Stomach smooth muscle (tissue), 2 donors: ENCODE data around the gene GMPR.

ENCODE experiments used
- H3K27ac ChIP-seq: one replicate; pipeline ENCODE4 v1.7.0; 2013; ENCODE audit warnings: mild to moderate bottlenecking, low read length, inconsistent platforms
- H3K27me3 ChIP-seq, 2 donors: one replicate each; pipeline ENCODE4 v1.7.0; 2013; ENCODE audit warnings: low read length in 2 of 2; ENCODE audit not compliant: insufficient read depth in 2 of 2, control insufficient read depth in 1 of 2
- H3K36me3 ChIP-seq, 2 donors: one replicate each; pipeline ENCODE4 v1.7.0; 2013; ENCODE audit warnings: low read length in 2 of 2; ENCODE audit not compliant: control insufficient read depth in 2 of 2, insufficient read depth in 2 of 2
- H3K4me1 ChIP-seq: one replicate; pipeline ENCODE4 v1.7.0; 2013; ENCODE audit warnings: low read length; ENCODE audit not compliant: control insufficient read depth, insufficient read depth
- H3K4me3 ChIP-seq, 2 donors: one replicate each; pipeline ENCODE4 v1.7.0; 2013; ENCODE audit warnings: low read length in 2 of 2
- H3K9ac ChIP-seq, 2 donors: one replicate each; pipeline ENCODE4 v1.7.0; 2013; ENCODE audit warnings: low read length in 2 of 2, mild to moderate bottlenecking in 1 of 2
- H3K9me3 ChIP-seq, 2 donors: one replicate each; pipeline ENCODE4 v1.7.0; 2013; ENCODE audit warnings: low read length in 2 of 2; ENCODE audit not compliant: control insufficient read depth in 2 of 2
- donor health status: healthy.
- donor health status: Pancreatic carcinoma.

Gene GMPR

DNA sequence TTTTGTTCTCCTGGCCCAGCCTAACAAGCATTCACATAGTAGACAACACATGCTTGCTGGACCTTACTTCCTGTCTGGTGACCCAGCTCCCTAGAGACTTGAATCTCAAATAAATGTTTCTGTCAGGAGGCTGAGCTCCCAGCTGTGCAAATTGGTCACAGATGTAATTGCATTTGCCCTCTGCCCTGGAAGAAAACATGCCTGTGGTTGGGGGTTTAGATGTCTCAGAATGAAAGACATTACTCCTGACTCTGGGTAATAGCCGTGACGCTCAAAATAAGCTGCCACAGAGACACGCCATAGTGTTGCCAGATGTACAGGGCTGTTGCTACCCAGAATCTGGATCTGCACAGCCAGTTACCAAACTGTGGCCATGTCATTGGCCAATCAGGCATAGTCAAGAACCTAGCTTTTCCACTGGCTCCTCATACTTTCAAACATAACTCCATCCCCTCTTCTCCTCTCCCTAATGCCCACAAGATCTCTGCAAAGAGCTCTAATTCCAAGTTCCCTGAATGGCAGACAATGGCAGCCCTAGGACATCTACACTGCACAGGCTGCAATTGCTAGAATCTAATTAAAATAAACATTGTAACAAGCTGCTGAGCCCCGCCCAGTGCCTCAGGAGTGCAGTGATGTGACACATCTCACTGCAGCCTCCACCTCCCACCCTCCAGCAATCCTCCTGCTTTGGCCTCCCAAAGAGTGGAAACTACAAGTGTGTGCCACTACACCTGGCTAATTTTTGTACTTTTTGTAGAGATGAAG lies 32.8 kb upstream of the GMPR start:
- Histone ChIP-seq H3K27ac (no peak overlapping the region), H3K9me3 (no peaks in the 10 kb centered on the region), H3K9ac (no peak overlapping the region), H3K4me1 (no peaks in the 10 kb centered on the region), H3K36me3 (no peaks in the 10 kb centered on the region), H3K27me3 (no peaks in the 10 kb centered on the region), H3K4me3 (no peak overlapping the region)

DNA sequence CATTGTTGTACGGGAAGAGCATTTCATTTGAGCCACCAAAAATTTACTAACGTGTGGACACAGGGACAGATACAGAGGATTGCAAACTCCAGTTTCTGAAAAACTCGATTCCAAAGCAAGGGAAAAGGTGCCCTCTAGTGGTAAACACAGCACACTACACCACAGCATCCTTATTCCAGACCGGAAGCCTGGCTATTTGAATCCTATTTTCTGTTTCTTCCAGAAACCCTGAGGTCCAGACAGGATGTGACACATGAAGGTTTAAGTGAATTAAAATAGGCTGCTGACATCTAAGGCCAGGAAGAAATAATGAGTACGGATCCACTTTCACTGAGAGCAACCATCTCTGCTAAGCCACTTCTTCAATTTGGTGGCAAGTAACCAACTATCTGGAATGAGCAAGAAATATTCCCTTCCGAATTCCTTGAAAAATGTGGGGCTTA lies 31.8 kb upstream of the GMPR start:
- Histone ChIP-seq H3K4me1 (no peaks in the 10 kb centered on the region), H3K27me3 (no peaks in the 10 kb centered on the region), H3K9me3 (no peaks in the 10 kb centered on the region), H3K36me3 (no peaks in the 10 kb centered on the region), H3K27ac (no peak overlapping the region), H3K4me3 (no peak overlapping the region), H3K9ac (no peak overlapping the region)

DNA sequence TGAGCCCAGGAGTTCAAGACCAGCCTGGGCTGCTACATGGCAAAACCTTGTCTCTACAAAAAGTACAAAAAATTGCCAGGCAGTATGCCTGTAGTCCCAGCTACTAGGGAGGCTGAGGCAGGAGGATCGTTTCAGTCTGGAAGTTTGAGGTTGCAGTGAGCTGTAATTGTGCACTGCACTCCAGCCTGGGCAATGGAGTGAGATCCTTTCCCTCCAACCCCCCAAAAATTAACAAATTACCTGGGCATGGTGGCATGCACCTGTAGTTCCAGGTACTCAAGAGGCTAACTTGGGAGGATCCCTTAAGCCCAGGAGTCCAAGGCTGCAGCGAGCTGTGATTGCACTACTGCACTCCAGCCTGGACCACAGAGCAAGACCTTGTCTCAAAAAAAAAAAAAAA lies 29.4 kb upstream of the GMPR start:
- H3K27me3 ChIP-seq: no peaks in the 10 kb centered on the region
- H3K36me3 ChIP-seq: no peaks in the 10 kb centered on the region
- no peak overlapping the region for H3K9ac ChIP-seq
- no peaks in the 10 kb centered on the region for H3K4me1 ChIP-seq
- no peak overlapping the region for H3K4me3 ChIP-seq
- no peak overlapping the region for H3K27ac ChIP-seq
- H3K9me3 ChIP-seq: no peaks in the 10 kb centered on the region

DNA sequence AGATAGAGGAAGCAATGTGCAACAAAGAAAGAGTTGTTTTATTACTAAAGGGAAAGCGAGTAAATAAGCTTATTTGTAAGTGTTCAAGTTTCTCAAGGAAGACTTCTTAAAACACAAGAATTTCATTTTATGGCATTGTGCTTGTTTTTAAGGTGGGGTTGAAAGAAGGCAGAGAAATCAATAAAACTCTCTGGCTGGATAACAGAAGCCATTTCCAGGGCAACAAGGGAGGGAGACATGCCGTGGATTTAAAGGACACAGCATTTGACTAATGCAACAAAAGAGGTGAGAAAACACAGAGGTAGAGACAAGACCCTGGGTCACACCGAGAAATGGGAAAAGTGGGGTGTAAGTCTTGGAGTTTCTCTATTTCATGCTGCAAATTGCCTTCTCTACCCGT lies 28.8 kb upstream of the GMPR start:
- Histone ChIP-seq H3K27ac (no peak overlapping the region), H3K4me1 (no peaks in the 10 kb centered on the region), H3K9ac (no peak overlapping the region), H3K9me3 (no peaks in the 10 kb centered on the region), H3K27me3 (no peaks in the 10 kb centered on the region), H3K36me3 (no peaks in the 10 kb centered on the region), H3K4me3 (no peak overlapping the region)

DNA sequence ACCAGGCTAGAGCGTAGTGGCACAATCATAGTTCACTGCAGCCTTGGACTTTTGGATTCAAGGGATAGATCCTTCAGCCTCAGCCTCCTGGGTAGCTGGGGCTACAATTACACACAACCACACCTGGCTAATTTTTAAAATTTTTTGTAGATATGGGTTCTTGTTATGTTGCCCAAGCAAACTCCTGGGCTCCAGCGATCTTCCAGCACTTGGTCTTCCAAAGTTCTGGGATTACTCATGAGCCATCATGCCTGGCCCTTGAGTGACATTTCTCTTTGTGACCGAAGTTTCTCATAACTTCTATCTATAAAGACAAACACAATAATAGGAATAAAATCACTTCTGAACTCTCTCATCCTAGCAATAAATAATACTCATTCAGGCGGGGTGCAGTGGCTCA lies 26.1 kb upstream of the GMPR start:
- no peaks in the 10 kb centered on the region for H3K9me3 ChIP-seq

DNA sequence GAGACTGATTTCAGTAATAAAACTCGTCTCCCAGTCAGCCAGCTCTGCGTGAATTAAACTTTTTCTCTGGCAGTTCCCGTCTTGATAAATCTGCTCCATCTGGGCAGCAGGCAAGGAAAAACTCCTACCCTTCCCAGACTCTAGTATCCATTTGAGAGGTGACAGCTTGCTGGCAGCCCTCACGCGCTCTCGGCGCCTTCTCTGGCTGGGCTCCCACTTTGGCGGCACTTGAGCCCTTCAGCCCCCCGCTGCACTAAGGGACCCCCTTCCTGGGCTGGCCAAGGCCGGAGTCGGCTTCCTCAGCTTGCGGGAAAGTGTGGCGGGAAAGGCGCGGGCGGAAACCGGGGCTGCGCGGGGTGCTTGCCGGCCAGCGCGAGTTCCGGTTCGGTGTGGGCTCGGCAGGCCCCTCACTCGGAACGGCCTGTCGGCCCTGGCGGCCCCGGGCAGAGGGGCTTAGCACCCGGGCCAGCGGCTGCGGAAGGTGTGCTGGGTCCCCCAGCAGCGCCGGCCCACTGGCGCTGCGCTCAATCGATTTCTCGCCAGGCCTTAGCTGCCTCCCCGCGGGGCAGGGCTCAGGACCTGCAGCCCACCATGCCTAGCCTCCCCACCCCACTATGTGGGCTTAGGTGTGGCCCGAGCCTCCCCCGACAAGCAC lies 21.8 kb upstream of the GMPR start:
- peaks cover 4% of the 10 kb centered on the region for H3K4me1 ChIP-seq
- H3K9me3 ChIP-seq: no peaks in the 10 kb centered on the region
- no peak overlapping the region for H3K9ac ChIP-seq
- H3K27ac ChIP-seq: no peak overlapping the region
- H3K27me3 ChIP-seq: no peaks in the 10 kb centered on the region
- no peaks in the 10 kb centered on the region for H3K36me3 ChIP-seq
- H3K4me3 ChIP-seq: peak overlapping the region; percentile 35 to 60

More for the DNA sequence above, 26.1 kb upstream of the GMPR start:
- Histone ChIP-seq H3K36me3 (no peaks in the 10 kb centered on the region), H3K9ac (no peak overlapping the region), H3K27ac (no peak overlapping the region), H3K4me1 (peaks cover 4% of the 10 kb centered on the region), H3K4me3 (no peak overlapping the region), H3K27me3 (no peaks in the 10 kb centered on the region)

DNA sequence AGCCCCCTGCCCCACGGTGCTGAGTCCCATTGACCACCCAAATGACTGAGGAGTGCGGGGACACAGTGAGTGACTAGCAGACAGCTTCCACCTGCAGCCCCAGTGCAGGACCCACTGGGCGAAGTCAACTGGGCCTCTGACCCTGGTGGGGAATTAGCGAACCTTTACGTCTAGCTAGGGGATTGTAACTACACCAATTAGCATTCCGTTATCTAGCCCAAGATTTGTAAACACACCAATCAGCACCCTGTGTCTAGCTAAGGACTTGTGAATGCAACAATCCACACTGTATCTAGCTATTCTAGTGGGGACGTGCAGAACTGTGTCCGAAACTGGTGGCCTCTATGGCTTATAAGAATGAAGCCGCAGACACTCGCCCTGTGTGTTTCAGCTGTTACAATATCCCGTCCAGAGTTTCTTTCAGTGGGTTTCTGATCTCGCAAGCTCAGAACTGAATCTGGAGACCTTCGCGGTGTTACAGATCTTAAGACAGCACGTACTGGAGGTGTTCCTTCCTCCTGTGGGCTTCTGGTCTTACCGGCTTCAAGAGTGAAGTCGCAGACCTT lies 21.1 kb upstream of the GMPR start:
- no peaks in the 10 kb centered on the region for H3K36me3 ChIP-seq
- no peak overlapping the region for H3K27ac ChIP-seq
- no peak overlapping the region for H3K9ac ChIP-seq
- H3K27me3 ChIP-seq: no peaks in the 10 kb centered on the region
- peaks cover 4% of the 10 kb centered on the region for H3K4me1 ChIP-seq
- no peaks in the 10 kb centered on the region for H3K9me3 ChIP-seq
- H3K4me3 ChIP-seq: no peak overlapping the region

DNA sequence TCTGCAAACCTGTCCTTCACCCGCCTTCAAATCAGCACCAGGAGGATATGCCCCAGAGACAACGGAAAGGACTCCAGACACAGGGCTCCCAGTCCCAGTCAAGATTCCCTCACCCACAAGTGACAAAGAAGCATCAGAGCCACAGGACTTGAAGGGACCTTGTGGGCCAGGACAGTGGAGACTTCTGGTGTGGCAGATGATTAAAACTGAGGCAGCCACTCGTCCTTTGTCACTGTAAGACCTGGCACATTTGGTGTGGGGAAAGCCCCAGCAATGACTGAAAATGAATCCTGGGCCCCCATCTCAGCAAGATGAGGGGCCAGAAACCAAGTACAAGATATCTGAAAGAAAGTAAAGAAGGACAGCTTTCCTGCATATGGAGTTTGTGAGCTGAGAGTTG lies 15.6 kb upstream of the GMPR start:
- Histone ChIP-seq H3K36me3 (no peaks in the 10 kb centered on the region), H3K9me3 (no peaks in the 10 kb centered on the region), H3K4me1 (no peaks in the 10 kb centered on the region), H3K27ac (no peak overlapping the region), H3K27me3 (no peaks in the 10 kb centered on the region), H3K9ac (no peak overlapping the region), H3K4me3 (no peak overlapping the region)

DNA sequence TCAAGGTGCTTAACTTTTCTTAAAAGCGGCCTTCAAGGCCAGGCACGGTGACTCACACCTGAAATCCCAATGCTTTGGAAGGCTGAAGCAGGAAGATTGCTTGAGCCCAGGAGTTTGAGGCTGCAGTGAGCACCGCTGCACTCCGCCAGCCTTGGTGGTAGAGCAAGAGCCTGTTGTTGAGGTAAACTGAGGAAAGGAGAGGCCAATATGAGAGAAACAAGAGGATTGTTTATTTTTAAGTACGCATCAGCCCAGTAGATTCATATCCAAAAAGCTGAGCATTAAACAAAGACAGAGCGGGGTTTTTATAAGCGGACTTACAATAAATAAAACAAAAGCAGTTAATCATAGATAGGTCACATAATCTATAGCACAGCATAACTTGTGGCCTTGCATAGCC lies 15.0 kb upstream of the GMPR start:
- Histone ChIP-seq H3K27me3 (no peaks in the 10 kb centered on the region), H3K4me1 (no peaks in the 10 kb centered on the region), H3K4me3 (no peak overlapping the region), H3K9ac (no peak overlapping the region), H3K27ac (no peak overlapping the region), H3K36me3 (no peaks in the 10 kb centered on the region), H3K9me3 (no peaks in the 10 kb centered on the region)

DNA sequence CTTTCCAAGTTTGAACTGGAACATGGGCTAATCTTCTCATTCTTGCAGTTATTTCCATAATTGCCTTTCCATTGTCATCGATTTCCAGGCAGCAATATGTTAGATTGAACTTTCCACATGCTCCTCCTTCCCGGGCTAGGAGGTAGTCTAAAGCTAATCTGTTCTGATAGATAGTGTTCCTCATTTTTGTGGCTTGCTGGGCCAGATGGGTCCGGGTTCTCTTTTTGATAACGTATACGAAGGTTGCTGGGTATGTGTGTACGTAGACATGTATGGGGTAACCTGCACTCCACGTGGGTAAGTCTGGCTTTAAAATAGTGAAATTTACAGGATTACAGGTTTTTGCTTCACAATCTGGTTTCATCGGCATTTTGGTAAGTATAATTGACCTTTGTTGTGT lies 14.0 kb upstream of the GMPR start:
- Histone ChIP-seq H3K36me3 (no peaks in the 10 kb centered on the region), H3K4me3 (no peak overlapping the region)

More for the DNA sequence above, 14.0 kb upstream of the GMPR start:
- Histone ChIP-seq H3K9ac (no peak overlapping the region), H3K4me1 (peaks cover 6% of the 10 kb centered on the region), H3K27me3 (no peaks in the 10 kb centered on the region), H3K27ac (no peak overlapping the region), H3K9me3 (no peaks in the 10 kb centered on the region)
